HG03571 (cell line): ENCODE data around the gene MAP6.
"Not testable (repeated sequence)": the region's sequence is repeated elsewhere in the genome, so short reads cannot be mapped to it uniquely, and the experiment has no call there.

ENCODE experiments used
- ATAC-seq: cut with Tn5 transposase; IDR thresholded peaks from one replicate; pipeline ENCODE4 v1.9.1; 2021; ENCODE audit not compliant: unreplicated experiment

The MAP6 gene

GRCh38 chr11:75593286-75593915 is 75.4 kb downstream of the MAP6 start:
- ATAC-seq, result no peak

- no peak for ATAC-seq
Measured at GRCh38 chr11:75592715-75593114, 76.1 kb downstream of the MAP6 start.

DNA sequence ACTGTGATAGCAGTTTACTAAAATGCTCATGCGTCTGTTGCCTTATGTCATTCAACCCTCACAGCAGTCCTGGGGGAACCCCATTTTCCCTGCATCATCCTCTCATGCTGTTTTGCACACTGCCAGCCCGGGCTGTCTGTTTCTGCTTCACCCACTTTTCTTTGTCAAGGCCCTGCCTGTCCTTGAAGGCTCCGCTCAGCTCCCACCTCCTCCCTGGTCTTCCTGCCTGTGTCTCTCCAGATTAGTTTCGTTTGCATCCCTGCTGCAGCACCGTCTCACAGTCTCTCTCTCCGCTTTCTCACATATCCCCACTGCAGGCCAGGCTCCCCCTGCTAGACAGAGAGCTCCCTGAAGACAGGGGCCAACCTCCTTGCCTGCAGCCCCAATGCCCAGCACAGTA is 76.9 kb downstream of the MAP6 start:
- no peak for ATAC-seq

GRCh38 chr11:75591371-75591770 is 77.5 kb downstream of the MAP6 start:
- no peak for ATAC-seq

- ATAC-seq, result no peak
Measured at GRCh38 chr11:75589933-75590332, 78.9 kb downstream of the MAP6 start.

GRCh38 chr11:75589051-75589450 is 79.8 kb downstream of the MAP6 start:
- no peak for ATAC-seq

DNA sequence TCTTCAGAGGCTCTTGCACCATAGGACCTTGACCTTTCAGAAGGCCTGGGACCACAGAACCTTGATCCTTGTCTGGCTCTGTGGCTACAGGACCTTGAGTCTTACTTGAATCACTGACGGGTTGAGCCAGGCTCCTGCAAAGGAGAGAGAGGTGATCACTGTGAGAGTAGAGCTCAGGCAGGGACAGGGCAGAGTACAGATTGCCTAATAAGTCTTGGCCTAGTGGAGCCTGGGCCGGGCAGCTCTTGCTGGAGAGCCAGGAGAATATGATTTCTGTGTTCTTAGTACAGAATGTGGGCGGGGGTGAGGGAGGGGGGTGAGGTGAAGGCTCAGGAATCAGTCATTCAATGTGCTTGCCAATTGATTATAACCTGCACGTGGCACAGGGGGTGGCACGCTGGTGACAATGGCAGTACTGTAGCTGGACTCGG is 80.8 kb downstream of the MAP6 start:
- no peak for ATAC-seq

DNA sequence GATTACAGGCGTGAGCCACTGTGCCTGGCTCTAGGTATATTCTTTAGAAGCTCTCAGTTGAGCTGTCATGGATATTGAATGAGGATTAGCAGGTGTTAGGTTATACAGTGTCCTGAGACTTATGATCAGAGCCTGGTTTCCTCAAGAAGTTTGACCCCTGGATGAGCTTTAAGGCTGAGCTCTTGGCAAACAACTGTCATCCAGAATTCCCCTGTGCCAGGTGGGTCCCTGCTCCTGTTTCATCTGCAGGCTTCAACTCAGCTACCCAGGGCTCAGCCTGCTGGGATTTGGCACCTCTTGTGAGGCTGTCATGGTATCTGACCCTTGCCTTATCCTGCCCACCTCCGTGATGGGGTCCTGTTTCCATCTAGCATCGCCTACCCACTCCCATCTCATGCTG is 82.4 kb downstream of the MAP6 start:
- ATAC-seq, result no peak

GRCh38 chr11:75585293-75585670 is 83.6 kb downstream of the MAP6 start:
- ATAC-seq, result no peak

DNA sequence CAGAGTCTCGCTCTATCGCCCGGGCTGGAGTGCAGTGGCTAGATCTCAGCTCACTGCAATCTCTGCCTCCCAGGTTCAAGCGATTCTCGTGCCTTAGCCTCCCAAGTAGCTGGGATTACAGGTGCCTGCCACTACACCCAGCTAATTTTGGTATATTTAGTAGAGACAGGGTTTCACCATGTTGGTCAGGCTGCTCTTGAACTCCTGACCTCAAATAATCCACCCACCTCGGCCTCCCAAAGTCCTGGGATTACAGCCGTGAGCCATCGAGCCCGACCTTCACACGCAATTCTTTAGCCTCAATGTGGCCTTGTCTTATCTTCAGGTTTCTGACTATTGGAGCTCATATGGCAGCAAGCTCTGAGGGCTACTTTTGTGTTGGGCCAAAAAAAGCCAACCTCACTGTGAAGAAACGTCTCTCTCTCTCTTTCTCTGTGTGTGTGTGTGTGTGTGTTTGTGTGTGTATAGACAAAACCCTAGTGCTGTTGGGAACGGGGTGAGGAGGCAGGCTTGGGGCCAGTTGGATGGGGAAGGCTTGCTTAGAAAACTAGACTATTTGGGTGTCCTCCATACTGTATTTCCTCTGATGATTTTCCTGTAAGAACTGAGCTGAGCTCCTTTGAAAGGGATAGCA is 84.1 kb downstream of the MAP6 start:
- ATAC-seq, result not testable (repeated sequence)

DNA sequence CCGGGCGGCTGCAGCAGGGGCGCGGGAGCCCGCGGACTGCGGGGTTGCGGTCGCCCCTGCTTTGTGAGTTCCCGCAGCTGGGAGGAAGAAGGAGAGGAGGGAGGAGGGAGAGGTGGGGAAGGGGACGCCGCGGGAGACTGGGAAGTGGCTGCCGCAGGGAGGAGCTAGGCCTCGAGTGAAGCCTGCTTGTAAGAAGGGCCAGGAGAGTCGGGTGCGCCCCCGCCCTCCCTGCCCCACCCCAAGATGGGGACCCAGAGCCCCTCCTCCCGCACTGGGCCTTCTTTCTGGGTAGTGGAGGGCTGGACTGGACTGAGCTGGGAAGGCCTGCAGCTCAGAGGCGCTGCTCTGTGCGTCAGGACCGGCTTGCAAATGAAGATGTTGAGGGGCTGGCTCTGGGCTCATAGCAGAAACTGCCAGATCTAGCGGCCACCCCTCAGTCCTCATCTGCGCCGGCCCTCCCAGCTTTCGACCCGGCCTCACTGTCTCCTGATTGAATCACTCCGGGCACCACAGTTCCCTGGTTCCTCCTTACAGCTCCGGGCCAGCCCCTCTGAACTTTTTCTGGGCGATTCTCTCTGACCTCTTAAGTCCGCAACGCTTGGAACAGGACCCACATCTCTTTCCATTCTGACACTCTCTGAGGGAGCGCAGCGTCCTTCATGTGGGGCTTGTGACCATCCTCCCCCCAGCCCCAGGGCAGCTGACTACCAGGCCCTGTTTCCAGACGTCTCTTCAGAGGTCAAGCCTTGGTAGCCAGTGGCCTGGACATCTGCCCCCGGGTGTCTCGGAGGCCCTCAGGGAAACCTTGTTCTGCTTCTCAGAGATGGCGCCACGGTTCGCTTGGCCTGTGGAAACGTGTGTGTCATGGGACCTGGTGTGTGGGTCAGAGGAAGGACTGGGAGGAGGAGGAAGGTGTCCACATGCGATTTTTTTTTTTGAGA is 84.8 kb downstream of the MAP6 start:
- ATAC-seq, result no peak

GRCh38 chr11:75582895-75583717 is 85.7 kb downstream of the MAP6 start:
- no peak for ATAC-seq

DNA sequence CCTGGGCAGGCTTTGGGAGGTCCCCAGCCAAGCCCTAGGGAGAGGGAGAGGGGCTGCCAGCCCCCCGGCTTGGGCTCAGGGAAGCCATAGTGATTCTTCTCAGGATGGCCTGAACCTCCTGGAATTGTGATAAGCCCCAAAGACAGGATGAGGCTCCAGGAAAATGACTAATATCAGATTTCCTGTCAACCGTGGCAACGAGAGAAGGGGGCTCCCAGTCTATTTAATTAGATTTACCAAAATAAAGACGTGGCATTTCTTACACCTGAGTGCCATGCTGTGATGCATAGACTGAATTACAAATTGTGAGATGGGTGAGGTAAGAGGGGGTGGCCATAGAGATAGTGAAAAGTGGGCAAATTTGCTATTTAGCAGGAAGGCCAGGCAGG is 86.3 kb downstream of the MAP6 start:
- ATAC-seq, result no peak

GRCh38 chr11:75579841-75580240 is 89.0 kb downstream of the MAP6 start:
- no peak for ATAC-seq

GRCh38 chr11:75578977-75579376 is 89.9 kb downstream of the MAP6 start:
- no peak for ATAC-seq

GRCh38 chr11:75577207-75577606 is 91.6 kb downstream of the MAP6 start:
- ATAC-seq, result no peak

GRCh38 chr11:75576499-75576918 is 92.3 kb downstream of the MAP6 start:
- ATAC-seq, result no peak

DNA sequence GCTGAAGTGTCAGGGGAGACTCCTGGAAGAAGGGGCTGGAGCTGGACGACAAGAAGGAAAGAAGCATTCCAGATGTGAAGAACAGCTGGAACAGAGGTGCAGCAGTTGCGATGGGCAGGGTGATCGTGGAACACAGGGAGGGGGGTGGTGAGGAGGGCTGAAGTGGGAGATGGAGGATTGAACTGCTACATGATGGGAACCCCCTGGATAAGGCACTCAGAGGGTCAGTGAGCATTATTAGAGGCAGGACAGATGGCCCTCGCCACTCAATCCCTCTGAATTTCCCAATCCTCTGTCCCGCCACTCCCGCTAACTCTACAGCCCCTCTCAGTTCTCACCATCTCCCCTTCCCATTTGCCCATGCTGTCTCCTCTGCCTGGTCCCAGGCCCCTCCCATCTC is 92.8 kb downstream of the MAP6 start:
- no peak for ATAC-seq

- no peak for ATAC-seq
Measured at GRCh38 chr11:75574698-75575602, 93.9 kb downstream of the MAP6 start.

DNA sequence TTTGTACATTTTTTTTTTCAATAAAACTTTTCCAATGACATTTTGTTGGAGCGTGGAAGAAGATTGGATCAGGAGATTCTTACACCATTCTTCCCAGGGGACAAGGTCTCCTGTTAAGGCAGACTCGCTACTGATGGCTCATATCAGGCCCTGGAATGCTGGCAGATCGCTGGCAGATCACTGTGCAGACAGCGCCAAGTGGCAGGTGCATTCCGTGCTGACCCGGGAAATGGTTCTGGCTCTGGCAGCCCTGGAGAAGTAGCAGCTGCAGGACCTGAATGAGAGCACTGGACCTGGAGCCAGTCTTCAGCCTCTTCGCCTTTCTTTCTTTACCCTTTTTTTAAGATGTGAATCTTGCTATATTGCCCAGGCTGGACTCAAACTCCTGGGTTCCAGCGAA is 96.1 kb downstream of the MAP6 start:
- ATAC-seq, result no peak
